UCSD-AML1 (cell line): ENCODE results near the gene FARP2.

Source experiments
- DNase-seq: peaks from one replicate; lab custom pipeline; 2025; ENCODE audit not compliant: unreplicated experiment; lab: John Stamatoyannopoulos, UW

The FARP2 gene

GRCh38 chr2:241483305-241483704 is 127.2 kb downstream of the FARP2 start:
- DNase-seq, result no peak

- DNase-seq, result no peak
These were observed 129.3 kb downstream of the FARP2 start for GRCh38 chr2:241485172-241485911.

DNA sequence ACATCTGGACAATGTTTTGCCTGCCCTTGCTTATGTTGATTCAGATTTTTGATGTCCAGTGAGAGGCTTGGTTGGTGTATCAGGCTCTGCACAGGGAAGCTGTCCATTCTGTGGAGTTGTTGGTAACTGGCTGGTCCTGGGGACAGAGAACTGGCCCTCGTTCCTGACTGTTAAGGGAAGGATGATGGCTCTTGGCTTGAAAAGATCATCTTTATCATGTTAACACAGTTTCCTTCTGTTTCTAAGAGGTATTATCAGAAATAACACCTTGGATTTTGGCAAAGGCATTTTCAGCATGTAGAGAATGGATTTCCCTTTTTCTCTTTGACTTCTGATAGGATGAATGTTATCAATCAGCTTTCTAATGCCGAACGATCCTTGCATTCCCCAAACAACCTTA is 133.0 kb downstream of the FARP2 start:
- no peak for DNase-seq

- DNase-seq, result no peak
These were observed 133.9 kb downstream of the FARP2 start for GRCh38 chr2:241489733-241490680.

- DNase-seq, result no peak
These were observed 134.9 kb downstream of the FARP2 start for GRCh38 chr2:241490825-241491506.

GRCh38 chr2:241491549-241492173 is 135.6 kb downstream of the FARP2 start:
- no peak for DNase-seq

DNA sequence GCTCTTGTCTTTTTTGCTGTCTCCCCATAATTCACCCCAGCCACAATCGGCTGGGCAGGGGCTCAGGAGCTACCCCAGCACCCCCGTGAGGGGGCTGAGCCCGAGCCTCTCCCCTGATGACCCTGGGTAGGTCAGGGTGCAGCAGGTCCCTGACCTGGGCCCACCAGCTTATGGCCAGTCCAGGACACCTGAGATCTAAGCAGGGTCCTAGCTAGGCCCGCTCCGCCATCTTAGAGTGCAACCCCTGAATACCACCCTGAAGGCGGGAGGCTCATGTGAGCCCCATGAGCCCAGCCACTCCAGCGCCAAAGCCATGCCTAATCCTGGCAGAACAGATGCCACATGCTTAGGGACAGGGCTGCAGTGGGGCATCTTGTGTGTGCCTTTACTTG is 136.1 kb downstream of the FARP2 start:
- no peak for DNase-seq

GRCh38 chr2:241493092-241493491 is 137.0 kb downstream of the FARP2 start:
- no peak for DNase-seq

DNA sequence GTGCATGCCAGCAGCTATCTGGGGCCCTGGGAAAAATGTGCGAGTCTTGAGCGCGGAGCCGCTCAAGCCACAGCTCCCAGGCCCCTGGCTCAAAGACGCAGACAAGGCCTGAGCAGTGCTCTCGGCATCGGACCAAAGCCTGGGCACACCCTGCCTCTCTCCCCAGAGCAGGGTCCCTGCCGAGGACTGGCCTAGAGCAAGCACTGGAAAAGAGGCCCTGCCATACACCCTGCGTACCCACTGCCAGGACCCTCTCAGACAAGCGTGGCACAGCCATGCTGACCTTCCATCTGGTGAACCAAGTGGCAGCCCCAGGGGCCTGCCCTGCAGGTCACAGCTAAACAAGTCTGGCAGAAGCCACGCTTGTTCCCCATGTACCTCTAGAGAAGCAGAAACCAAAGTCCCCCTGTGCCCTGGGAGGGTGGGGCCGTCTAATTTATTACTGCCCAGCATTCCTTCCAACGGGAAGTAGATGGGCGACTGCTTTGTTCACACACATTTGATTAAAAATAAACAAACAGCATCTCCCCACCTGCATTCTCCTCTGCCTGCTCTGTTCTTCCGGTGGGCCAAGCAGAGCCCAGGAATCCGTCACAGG is 138.3 kb downstream of the FARP2 start:
- no peak for DNase-seq

GRCh38 chr2:241495172-241496002 is 139.3 kb downstream of the FARP2 start:
- no peak for DNase-seq

- DNase-seq, result no peak
These were observed 140.1 kb downstream of the FARP2 start for GRCh38 chr2:241496003-241496707.

GRCh38 chr2:241496904-241497877 is 141.1 kb downstream of the FARP2 start:
- no peak for DNase-seq

- no peak for DNase-seq
These were observed 142.3 kb downstream of the FARP2 start for GRCh38 chr2:241498115-241499070.

DNA sequence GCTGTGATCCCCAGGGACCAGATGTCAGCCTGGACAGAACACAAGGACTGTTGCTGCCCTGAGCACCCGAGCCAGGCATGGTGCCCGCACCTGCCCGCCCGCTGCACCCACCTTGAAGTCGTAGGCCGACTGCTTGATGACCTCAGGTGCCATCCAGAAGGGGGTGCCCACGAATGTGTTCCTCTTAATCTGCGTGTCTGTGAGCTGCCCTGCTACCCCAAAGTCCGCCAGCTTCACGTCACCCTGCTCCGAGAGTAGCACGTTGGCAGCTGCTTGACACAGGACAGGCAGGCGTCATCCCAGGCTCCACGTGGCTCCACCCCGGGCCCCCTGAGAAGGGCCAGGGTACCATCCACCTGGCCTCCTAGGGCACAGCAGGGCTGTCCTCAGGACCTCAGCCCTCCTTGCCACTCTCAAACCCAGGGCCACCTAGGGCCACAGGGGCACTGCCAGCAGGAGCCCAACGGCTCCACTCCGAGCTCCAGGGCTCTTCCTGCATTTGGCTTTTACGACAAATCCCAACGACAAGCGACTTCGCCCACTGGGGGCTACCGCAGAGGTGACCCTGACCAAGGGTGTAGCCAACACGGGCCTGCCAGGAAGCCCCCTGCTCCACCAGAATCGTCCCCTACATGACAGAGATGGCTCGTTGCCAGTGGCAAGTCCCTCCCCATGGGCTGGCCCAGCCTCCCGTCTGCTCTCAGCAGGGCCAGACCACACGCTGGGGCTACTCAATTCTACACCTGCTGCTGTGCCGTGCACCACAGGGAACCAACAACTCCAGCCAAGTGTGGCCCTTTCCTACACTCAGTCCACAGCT is 143.3 kb downstream of the FARP2 start:
- no peak for DNase-seq

GRCh38 chr2:241500016-241500415 is 143.9 kb downstream of the FARP2 start:
- DNase-seq, result no peak

DNA sequence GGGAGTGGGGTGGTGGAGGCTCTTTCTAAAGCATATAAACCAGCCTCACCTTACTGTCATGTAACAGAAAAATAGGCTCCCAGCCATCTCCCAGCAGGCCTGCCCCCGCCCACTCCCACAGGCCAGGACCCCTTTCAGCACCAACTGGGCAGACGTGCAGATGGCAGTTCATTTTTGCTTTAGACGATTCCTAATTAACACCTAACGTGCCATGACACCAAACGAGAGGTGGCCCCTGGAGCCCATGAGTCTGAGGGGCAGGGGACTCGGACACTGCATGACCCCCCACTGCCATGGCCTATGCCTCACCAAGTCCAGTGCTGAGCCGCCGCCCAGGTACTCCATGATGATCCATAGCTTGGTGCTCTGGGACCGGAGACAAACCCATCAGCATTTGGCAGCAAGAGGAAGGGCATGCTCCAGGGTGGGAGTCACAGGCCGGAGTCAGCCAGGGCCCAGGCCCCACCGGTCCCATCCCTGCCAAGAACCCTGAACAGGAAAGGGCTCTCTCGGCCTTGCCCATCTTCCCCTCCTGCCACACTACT is 144.4 kb downstream of the FARP2 start:
- DNase-seq, result no peak
